Renal cortical epithelial cell (primary cell): ENCODE data around the gene JUN. TPM values are rescaled to one million over a fixed set of nuclear protein-coding genes. Genes with fewer than 3 reads are reported as not detected.
A peak's percentile ranks its signal among the peaks of the same experiment; 100 is the strongest.

Source experiments
- DNase-seq: peaks from one replicate; pipeline ENCODE4 v3.0.0-alpha.2; 2011; ENCODE audit warnings: low read depth
- total RNA-seq: library from RNA; depleted of rRNA; stranded (reverse); fragments of >200 nt; gene quantifications from 2 replicates; pipeline ENCODE4 v1.2.3, GENCODE V29; 2014

JUN gene
- total RNA-seq, 1 donor from 2014 or later: 154 TPM

- DNase-seq: no peak
Observed at GRCh38 chr1:58783090-58783992, 506 bp downstream of the JUN start.

- DNase-seq: no peak
Observed at GRCh38 chr1:58782178-58783089, 1.4 kb downstream of the JUN start.

- DNase-seq: no peak
Observed at GRCh38 chr1:58781541-58782177, 2.2 kb downstream of the JUN start.

- no peak for DNase-seq
Observed at GRCh38 chr1:58780836-58781452, 2.9 kb downstream of the JUN start.

GRCh38 chr1:58780411-58780810, 3.4 kb downstream of the JUN start:
- no peak for DNase-seq

- peak; percentile 91 for DNase-seq
Observed at GRCh38 chr1:58779801-58780382, 4.0 kb downstream of the JUN start.

- no peak for DNase-seq
Observed at GRCh38 chr1:58779059-58779754, 4.6 kb downstream of the JUN start.

- DNase-seq: no peak
Observed at GRCh38 chr1:58778385-58779000, 5.4 kb downstream of the JUN start.

- DNase-seq: no peak
Observed at GRCh38 chr1:58774027-58774426, 9.8 kb downstream of the JUN start.

- DNase-seq: peak; percentile 36
Observed at GRCh38 chr1:58773406-58773840, 10.4 kb downstream of the JUN start.

GRCh38 chr1:58769809-58770320, 14.0 kb downstream of the JUN start:
- no peak for DNase-seq

GRCh38 chr1:58768971-58769808, 14.7 kb downstream of the JUN start:
- peak; percentile 45 for DNase-seq

- DNase-seq: no peak
Observed at GRCh38 chr1:58768191-58768731, 15.6 kb downstream of the JUN start.

GRCh38 chr1:58767143-58767542, 16.7 kb downstream of the JUN start:
- DNase-seq: no peak

- DNase-seq: no peak
Observed at GRCh38 chr1:58765441-58765840, 18.4 kb downstream of the JUN start.

- no peak for DNase-seq
Observed at GRCh38 chr1:58765006-58765405, 18.8 kb downstream of the JUN start.

- peak; percentile 78 for DNase-seq
Observed at GRCh38 chr1:58764294-58764978, 19.4 kb downstream of the JUN start.

GRCh38 chr1:58763214-58763613, 20.6 kb downstream of the JUN start:
- peak; percentile 67 for DNase-seq
